ENCODE results near the gene ZKSCAN1.
A peak's percentile ranks its signal among the peaks of the same experiment; 100 is the strongest.

Gene ZKSCAN1

DNA sequence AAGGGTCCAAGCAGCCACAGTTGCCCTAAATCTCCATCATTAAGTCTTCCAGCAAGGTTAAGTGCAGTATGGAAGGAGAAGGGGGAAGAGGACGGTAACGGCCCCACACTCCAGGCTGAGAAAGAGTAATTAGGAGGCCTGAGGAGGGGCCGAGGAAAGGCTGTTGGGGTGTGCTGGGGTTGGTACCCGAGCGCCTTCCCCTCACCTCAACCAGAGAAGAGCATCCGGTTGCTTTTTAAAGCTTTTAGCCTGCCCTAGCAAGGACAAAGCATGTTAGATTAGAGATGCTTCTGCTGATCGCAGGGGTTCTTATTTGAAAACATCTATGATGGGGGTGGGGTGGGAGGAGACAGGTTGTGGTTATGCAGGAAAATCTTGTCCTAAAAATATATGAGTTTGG lies 25.2 kb downstream of the ZKSCAN1 start:
- no peak for DNase-seq

DNA sequence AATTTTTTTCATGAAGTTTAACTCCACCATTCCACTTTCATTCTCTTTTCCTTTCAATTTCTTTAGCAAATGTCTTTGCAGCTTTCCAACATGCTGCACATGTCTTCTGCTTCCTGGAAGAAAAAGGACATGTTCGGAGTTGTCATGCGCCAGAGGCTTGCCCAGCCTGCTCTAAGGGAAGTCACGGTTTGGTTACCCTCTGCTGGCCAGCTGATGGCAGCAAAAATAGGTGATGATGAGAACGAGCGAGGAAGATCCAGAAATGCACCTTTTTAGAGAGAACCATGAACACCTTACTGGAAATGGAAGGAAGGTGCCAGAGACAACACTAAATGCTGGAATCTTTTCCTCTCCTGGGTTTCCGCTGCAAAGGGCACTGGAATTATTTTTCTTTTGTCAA lies 29.3 kb downstream of the ZKSCAN1 start:
- no peak for DNase-seq

DNA sequence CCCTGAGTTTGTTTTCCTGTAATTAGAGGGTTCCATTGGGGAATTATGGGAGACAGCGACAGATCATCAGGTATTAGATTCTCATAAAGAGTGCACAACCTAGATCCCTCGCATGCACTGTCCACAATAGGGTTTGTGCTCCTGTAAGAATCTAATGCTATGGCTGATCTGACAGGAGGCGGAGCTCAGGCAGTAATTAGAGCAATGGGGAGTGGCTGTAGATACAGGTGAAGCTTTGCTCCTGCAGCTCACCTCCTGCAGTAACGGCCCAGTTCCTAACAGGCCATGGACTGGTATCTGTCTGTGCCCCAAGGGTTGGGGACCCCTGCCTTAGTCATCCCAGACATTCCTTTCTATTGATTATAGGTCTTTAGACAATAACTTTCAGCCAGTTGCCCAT lies 33.3 kb downstream of the ZKSCAN1 start:
- DNase-seq = no peak

DNA sequence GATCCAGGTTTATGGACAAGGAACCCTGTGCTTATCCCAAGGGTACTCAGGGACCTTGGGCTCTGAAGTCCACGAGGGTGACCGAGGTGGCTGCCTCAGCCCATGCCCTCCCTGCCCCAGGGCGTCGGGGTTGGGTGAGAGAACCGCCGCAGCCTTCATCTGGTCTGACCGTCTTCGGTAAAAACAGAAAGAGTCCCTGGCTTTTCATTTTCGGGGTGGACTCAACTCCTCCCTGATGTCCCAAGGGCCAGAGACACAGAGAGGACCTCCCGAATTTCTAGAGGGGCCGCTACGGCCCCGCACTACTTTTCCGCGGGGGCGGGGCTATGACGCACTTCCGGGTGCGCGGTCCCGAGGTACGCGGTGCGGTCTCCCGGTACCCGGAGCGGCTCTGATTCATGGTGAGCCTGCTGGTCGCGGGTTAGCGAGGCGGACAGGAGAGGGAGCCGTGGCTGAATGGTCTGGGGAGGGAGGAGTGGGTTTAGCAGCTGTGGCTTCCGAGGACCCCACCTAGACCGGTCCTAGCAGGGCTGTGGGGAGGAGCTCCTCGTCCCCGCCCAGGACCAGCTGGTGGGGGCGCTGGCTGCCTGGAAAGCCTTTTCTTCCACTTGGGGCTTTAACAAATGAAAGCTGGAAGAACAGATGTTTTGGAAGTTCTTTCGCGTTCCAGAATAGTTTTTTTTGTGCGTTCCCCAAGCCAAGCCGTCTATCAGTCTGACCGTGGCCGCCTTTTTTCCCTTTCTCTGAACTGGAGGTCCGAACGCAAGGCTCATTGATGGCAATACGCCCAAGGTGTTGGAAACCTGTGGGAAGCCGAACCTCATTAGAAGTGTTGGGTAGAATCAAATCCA lies 34.3 kb downstream of the ZKSCAN1 start, which contains the start of gene ZSCAN21:
Gene ZSCAN21 (plus strand): TSS at position 334 of the 851 bp plus-strand sequence. CDS start 7,233 bp downstream, outside the sequence.
- peak; percentile 82 for DNase-seq

DNA sequence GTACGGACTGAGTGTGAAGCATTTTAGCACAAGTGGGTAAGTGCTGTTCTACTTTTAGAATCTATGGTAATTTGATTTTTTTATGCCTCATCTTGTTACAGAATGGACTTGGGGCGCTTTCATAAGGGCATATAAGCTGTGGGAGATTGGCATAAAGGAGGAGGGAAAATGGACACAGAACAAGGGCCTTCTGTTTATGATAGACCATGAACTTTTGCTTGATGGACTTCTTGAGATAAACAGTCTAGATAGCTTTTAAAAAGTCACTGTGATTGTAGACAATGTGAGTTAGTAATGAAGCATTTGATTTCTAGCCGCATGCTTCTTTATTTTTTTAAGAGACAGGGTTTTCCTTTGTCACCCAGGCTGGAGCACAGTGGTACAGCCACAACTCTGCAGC lies 36.2 kb downstream of the ZKSCAN1 start:
- no peak for DNase-seq

DNA sequence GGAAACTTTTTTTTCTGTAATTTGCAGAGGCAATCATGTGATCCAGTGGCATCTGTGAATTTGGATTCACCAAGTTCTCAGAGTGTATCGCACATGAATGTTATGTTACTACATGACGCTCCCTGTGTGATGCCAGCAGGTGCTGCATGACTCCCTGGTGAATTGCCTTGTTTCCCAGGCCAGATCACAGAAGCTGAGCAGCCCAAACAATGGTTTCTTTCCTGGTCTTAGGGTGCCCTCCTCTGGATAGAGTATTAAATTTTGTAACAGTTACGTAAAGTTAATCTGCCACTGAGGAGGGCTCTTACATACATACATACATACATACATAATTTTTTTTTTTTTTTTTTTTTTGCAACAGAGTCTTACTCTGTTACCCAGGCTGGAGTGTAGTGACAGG lies 37.8 kb downstream of the ZKSCAN1 start:
- peak; percentile 78 for DNase-seq

DNA sequence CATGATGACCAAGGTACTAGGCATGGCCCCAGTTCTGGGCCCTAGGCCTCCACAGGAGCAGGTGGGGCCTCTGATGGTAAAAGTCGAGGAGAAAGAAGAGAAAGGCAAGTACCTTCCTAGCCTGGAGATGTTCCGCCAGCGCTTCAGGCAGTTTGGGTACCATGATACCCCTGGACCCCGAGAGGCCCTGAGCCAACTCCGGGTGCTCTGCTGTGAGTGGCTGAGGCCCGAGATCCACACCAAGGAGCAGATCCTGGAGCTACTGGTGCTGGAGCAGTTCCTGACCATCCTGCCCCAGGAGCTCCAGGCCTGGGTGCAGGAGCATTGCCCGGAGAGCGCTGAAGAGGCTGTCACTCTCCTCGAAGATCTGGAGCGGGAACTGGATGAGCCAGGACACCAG lies 41.6 kb downstream of the ZKSCAN1 start:
- DNase-seq = no peak

DNA sequence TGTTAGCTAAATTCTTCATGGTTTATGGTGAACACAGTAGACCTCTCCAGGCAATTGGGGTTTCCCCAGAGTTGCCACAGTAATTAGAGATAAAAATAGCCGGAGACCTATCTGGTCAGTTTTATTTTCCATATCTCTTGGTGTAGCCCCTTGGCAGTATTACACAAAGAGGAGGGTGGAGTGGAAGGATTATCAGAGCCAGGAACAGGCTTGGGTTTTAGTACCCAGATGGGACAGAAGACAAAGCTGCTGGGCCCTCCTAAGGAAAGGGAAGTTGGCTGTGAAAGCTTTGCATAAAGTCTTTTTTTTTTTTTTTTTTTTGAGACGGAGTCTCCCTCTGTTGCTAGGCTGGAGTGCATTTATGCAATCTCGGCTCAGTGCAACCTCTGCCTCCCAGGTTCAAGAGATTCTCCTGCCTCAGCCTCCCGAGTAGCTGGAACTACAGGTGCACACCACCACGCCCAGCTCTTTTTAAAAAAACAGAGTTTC lies 43.9 kb downstream of the ZKSCAN1 start:
- DNase-seq = no peak

DNA sequence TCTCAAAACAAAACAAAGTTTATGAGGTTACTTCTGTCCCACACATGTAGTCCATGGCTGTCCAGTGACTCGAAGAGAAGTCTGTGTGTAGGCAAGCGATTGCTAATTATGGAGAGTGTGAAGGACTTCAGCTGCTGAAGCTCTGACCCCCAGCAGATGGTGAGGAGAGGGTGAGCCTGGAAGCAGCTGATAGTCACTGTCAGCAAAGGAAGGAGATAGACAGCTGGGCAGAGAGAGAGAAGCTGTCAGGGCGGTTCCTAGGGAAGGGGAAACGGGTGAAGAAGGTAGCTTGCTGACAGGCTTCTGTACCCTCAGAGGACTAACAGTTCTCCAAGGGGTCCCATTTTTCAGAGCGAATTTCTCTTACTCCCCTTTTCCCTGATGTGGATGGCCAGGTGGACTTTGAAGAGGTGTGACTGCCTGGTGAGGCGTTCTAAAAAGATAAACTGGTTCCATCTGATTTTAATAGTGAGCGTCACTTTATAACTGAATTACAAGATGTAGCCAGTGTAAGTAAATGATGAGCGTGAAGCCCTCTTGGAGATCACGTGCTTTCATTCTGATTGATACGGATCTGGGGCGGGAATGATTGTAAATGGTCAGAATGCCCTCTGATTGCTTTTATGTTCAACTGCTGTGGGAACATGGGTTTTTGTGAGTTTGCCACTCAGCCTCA lies 46.3 kb downstream of the ZKSCAN1 start:
- DNase-seq = no peak

DNA sequence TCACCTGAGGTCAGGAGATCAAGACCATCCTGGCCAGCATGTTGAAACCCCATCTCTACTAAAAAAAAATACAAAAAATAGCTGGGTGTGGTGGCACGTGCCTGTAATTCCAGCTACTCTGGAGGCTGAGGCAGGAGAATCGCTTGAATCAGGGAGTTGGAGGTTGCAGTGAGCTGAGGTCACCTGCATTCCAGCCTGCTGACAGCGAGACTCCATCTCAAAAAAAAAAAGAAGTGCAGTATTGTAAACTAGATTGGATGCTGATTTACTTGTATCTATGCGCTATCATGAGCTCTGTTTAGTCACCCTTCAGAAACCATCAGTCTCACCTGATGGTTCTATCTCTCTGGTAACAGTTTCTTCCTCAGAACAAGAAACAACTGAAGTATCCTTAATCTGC lies 48.0 kb downstream of the ZKSCAN1 start:
- DNase-seq = no peak

DNA sequence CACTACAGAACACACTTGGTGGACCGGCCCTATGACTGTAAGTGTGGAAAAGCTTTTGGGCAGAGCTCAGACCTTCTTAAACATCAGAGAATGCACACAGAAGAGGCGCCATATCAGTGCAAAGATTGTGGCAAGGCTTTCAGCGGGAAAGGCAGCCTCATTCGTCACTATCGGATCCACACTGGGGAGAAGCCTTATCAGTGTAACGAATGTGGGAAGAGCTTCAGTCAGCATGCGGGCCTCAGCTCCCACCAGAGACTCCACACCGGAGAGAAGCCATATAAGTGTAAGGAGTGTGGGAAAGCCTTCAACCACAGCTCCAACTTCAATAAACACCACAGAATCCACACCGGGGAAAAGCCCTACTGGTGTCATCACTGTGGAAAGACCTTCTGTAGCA lies 48.8 kb downstream of the ZKSCAN1 start:
- no peak for DNase-seq

DNA sequence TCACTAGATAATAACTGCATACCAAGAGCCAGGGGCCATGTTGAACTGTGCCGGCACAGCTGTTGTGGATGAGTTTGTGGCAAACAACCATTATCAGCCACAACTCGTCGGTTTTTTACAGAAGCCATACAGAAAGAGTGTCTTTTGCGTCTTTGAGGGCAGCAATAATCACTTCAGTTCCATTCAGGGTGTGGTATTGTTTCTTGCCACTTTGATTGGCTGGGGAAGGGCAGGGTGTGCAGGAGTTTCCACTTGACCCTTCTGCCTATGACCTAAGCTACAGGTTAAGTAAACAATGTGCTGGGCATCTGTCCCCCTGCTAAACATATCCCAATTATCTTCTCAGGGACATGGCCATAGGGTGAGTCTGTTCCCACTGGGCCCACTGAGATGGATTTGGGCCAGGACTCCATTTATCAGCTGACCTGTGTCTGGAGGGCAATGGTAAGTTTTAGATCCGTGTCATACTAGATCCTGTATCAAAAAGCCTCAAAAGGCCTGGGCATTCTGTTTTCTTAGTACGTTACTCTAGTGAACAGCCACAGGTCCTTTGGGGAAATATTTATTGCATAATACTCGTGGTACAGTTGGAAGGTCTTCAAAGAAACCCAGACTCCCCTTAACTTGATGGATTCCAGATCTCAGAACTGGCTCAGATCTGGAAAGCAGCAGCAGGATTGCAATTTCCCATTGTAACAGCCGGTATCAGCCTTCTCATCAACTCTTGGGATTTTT lies 50.2 kb downstream of the ZKSCAN1 start:
- DNase-seq = no peak

DNA sequence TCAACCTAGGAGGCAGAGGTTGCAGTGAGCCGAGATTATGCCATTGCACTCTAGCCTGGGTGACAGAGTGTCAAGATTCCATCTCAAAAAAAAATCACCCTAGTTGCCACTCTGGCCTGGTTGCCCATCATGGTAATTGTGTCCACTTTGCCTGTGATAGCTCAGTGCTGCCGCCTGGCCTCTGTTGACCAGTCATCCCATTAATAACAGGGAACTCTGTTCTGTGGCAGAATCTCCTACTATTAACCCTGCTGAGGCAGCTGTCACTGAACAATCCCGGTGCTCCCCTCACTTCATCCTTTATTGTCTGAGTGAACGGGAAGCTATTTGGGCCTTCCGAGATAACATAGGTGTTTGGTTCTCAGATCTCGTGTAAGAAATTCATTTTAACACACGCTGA lies 51.6 kb downstream of the ZKSCAN1 start:
- DNase-seq = no peak

DNA sequence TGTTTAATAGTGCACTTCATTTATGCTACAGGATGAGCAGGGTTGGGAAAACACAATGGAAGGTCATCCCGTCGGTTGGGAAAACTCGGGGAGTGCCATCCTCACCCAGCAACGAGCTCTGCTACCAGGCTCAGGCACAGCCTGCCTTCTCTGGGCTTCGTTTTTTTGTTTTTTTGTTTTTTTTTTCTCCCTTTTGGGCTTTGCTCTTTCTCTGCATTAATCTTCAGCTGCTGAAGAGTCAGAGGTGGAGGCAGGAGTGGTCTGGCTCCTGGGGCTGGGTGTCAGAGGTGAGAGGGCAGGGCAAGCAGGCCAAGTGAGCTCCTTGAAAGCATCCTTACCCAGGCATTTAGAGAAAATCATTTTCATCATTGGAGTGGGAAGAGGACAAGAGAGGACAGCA lies 54.6 kb downstream of the ZKSCAN1 start:
- no peak for DNase-seq

DNA sequence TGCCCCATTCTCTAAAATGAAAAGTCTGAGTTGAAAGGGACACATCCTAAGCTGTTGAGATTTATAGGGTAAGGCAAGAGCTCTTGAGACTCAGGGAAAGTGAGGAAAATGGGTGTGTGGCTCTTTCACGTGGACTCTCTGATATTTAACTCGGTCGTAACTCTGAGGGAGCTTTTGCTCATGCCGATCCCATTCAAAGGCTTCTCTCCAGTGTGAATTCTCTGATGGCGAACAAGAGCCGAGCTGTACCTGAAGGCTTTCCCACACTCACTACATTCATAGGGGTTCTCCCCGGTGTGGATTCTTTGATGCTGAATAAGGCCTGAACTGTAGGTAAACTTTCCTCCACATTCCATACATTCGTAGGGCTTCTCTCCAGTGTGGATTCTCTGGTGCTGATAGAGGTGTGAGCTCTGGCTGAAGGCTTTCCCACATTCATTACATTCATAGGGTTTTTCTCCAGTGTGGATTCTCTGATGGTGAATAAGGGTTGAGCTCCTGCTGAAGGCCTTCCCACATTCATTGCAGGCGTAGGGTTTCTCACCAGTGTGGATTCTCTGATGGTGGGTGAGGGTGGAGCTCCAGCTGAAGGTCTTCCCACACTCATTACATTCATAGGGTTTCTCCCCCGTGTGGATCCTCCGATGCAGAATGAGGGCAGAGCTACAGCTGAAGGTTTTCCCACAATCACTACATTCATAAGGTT lies 55.8 kb downstream of the ZKSCAN1 start:
- no peak for DNase-seq

DNA sequence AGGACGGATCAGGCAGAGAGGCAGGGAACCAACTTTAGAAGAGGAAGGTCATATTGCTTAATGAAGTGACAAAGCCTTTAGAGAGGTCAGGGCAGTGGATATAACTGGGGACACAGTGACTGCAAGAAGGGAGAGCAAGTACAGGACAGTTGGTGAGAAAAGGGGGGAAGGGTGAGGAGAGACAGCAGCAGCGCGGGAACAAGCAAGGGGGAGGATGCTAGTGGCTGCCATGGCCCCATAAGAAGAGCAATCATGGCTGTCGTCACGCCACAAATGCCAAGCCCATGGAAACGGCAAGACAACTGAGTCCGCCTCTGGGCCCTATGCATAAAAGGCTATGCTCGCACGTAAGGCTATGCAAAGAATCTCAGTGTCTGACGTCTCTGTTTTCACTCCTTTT lies 57.1 kb downstream of the ZKSCAN1 start:
- no peak for DNase-seq

DNA sequence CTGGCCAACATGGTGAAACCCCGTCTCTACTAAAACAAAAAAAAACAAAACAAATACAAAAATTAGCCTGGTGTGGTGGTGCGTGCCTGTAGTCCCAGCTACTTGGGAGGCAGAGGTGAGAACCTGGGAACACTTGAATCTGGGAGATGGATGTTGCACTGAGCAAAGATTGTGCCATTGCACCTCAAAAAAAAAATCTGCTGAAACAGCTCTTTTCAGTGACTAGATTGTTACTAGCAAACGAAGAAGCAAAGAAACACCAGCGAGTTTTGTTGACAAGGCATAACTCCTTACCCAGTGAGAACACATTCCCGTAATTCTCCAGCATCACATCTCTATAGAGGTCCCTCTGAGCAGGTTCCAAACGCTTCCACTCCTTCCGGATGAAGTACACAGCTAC lies 59.4 kb downstream of the ZKSCAN1 start:
- no peak for DNase-seq

DNA sequence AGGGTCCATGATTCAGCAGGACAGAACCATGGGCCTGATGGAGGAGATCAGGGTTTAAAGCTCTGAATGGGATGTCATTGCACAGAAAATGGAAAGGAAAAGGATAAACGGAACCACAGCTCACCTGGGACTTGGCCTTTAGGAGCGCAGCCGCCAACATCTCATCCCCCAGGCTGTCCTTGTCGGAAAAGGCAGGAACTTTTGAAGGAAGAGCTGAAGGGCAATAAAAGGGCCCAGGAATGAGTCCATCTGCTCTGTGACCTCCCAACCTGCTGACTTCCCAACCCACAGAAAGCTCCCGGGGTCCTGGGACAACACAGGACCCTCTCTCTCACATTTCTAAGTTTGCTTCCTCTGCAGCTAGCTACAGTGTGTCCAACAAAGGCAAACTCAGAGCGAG lies 60.0 kb downstream of the ZKSCAN1 start:
- DNase-seq = no peak

DNA sequence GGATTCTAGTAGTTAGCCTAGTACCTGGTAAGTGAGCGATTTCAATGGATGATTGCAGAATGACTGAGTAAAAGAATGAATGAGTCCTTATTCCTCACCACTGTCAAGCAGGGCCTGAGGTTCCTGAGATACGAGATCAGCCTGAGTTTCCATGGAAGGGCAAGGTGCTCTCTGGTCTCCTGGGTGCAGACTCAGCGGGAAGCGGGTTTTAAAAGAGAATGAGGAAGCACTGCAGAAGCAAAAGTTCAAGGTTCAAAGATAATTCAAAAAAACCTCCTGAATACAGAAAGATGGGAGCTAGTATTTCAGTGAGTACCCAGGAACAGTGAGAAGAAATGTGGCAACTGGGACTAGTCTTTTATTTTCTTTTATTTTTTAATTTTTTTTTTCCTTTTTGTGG lies 61.8 kb downstream of the ZKSCAN1 start:
- no peak for DNase-seq

DNA sequence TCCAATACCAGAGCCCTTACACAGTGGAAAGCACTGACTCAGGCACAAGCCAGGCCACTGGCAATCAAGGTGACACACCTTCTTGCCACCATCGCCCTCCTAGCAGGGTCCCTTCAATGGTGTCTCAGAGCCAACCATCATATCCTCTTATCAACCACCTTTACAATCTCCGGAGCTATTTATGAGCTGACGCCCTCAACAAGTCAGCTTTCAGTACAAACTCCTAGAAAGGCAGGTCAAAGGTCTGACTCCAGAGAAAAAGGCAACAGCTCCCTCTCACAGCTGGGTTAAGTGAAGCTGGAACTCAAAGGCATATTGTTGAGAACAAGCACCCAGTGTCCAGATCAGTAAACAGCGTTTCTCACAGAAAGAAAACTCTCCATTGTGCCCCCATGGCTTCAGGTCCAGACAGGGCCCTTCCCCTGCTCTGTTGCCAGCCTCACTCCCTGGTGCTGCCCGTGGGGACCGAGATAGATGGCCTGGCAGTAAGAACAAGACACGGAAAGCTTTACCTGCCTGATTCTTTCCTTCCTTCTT lies 63.7 kb downstream of the ZKSCAN1 start:
- no peak for DNase-seq

DNA sequence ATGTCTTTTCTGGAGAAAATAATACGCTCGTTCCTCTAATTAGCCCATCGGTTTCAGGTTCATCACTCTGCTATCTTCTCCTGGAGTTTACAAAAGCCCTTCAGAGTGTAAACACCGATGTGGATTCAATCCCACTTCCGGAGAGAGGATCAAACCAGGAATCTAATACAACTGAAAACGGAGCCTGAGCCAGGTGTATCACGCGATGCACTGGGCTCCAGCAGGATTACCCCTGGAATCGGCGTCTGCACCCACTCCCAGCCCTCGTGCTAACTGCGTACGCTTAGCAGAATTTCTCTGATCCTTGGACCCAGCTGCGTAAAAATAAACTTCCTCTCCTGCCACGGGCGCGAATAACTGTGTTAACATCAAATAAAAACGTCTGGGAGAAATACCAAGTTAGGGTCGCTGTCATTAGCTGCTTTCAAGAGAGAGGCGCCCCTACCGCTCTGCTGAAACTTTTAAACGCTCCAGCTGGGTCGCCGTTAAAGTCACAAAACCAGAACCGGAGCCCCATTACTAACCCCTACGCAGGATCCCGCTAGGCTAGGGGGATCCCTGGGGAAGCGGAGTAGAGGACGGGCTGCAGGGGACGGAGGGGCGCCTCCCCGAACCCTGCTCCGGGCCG lies 65.6 kb downstream of the ZKSCAN1 start:
- DNase-seq = no peak

DNA sequence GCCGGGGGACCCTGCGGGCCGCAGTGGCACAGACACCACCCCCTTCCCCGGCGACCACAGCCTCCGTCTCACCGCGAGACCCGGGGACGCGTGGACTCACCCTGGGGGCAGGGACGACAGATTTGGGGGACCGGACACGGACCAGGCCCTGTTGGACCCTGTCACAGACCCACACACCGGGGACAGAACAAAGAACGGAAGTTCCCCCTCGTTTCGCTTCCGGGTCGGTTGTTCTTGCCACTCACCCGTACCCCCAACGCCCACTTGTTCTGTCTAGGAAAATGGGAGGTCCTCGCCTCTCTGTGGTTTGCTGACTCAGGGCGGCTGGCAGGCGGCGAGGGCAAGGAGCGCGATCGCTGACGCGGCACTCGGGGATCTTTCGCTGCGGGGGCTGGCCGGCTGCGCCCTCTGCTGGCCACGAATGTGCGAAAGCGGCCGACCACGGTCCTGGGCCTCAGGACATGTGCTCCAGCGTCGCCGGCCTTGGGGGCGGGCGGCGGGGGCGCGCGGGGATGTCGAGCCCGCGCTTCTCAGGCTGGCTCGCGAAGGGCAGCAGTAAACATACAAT lies 66.2 kb downstream of the ZKSCAN1 start, which contains the start of gene ZNF3:
Gene ZNF3 (minus strand): TSS at position 189 of the 568 bp plus-strand sequence. CDS start 4,366 bp downstream, outside the sequence.
- peak; percentile 99 for DNase-seq
